Fibroblast of lung (primary cell): ENCODE data around the gene STK32C.

Source experiments
- EZH2 ChIP-seq: IDR thresholded peaks from 2 replicates; pipeline ENCODE4 v1.5.1; 2012; ENCODE audit warnings: low read length, control low read depth, mild to moderate bottlenecking; ENCODE audit errors: missing control alignments
- TF ChIP-seq, protein P1 (sequence below), 2 donors: IDR thresholded peaks in 1 of 2; conservative IDR thresholded peaks in 1 of 2; 1 replicate in 1 of 2; 2 replicates in 1 of 2; pipeline ENCODE4 v1.5.1; 2011 to 2012; ENCODE audit warnings: low read length in 2 of 2, control low read depth in 1 of 2, inconsistent platforms in 1 of 2, low read depth in 1 of 2, mild to moderate bottlenecking in 1 of 2

DNA sequence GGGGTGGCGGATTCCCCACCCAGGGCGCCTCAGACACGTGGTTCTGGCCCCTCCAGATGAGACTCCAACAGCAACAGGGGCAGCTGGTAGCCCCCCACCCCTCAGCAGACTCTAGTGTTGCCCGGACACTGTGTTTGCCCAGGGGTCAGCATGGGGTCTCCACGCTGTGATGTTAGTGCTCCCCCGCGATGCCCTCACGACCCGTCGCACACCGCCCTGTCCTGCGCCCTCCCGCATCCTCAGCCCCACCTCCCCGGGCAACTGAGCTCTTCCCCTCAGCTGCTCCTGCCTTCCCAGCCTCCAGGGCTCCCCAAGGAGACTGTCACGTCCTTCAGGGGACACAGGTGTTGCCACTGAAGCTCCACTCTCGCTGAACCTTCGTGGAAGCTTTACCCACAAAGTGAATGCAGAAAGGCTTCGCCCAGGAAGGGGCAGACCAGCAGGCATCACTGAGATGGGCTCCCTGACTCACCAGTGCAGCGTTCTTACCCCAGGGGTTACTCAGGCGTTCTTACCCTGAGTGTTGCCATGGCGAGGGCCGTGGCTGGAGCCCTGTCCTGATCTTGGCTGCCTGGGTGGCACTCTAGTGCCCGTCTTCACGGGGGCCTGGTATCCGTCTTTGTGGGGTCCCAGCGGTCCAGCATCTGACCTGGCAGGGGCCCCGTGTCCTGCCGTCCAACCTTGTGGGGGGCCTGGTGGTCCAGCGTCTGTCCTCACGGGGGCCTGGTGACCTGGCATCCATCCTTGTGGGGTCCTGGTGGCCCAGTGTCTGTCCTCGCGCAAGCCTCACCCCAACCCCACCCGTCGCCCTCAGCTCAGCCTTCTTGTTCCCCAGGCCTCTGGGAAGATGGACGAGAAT, 106.4 kb downstream of the STK32C start:
- TF ChIP-seq, protein P1, sequence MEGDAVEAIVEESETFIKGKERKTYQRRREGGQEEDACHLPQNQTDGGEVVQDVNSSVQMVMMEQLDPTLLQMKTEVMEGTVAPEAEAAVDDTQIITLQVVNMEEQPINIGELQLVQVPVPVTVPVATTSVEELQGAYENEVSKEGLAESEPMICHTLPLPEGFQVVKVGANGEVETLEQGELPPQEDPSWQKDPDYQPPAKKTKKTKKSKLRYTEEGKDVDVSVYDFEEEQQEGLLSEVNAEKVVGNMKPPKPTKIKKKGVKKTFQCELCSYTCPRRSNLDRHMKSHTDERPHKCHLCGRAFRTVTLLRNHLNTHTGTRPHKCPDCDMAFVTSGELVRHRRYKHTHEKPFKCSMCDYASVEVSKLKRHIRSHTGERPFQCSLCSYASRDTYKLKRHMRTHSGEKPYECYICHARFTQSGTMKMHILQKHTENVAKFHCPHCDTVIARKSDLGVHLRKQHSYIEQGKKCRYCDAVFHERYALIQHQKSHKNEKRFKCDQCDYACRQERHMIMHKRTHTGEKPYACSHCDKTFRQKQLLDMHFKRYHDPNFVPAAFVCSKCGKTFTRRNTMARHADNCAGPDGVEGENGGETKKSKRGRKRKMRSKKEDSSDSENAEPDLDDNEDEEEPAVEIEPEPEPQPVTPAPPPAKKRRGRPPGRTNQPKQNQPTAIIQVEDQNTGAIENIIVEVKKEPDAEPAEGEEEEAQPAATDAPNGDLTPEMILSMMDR (conservative IDR thresholded peaks at IDR 0.05 in 1 of 2, IDR thresholded peaks at IDR 0.05 in 1 of 2; ENCODE audit: low read depth in 1 of 2, low read length in 2 of 2): no peak
- no peak for TF ChIP-seq EZH2
